Inferior parietal cortex (tissue), 1 donor: ENCODE measurements around the gene OR52H1.
A peak's percentile ranks its signal among the peaks of the same experiment; 100 is the strongest.
"Not testable (repeated sequence)": the region's sequence is repeated elsewhere in the genome, so short reads cannot be mapped to it uniquely, and the experiment has no call there.

ENCODE experiments used
- DNase-seq: peaks from one replicate; pipeline ENCODE4 v3.0.0-alpha.2; 2016; ENCODE audit errors: extremely low spot score

The OR52H1 gene

GRCh38 chr11:5548440-5548839, at the start of gene OR52H1:
Gene OR52H1, minus strand, starts transcription at chr11:5548540. Its CDS starts 3,035 bp downstream, at chr11:5545505.
- no peak for DNase-seq

- no peak for DNase-seq
Observed at GRCh38 chr11:5597953-5598352, 49.6 kb upstream of the OR52H1 start.

GRCh38 chr11:5596607-5597201, 48.4 kb upstream of the OR52H1 start, which contains the start of gene TRIM6:
Gene TRIM6, plus strand, starts transcription at chr11:5596637. Its CDS starts 261 bp downstream, at chr11:5596898.
- peak; percentile 36 for DNase-seq

- DNase-seq: no peak
Observed at GRCh38 chr11:5593146-5593545, 44.8 kb upstream of the OR52H1 start.

GRCh38 chr11:5592615-5593014, 44.3 kb upstream of the OR52H1 start:
- DNase-seq: no peak

- no peak for DNase-seq
Observed at GRCh38 chr11:5591613-5592012, 43.3 kb upstream of the OR52H1 start.

- DNase-seq: not testable (repeated sequence)
Observed at GRCh38 chr11:5589906-5590305, 41.6 kb upstream of the OR52H1 start.

- DNase-seq: not testable (repeated sequence)
Observed at GRCh38 chr11:5584458-5584857, 36.1 kb upstream of the OR52H1 start.

- DNase-seq: no peak
Observed at GRCh38 chr11:5581014-5581413, 32.7 kb upstream of the OR52H1 start.

- DNase-seq: no peak
Observed at GRCh38 chr11:5580577-5580976, 32.2 kb upstream of the OR52H1 start, which contains the start of gene OR52B6. Gene OR52B6, plus strand, starts transcription at chr11:5580877. Its CDS starts 0 bp downstream, at chr11:5580877.

GRCh38 chr11:5577101-5577500, 28.8 kb upstream of the OR52H1 start:
- DNase-seq: no peak

- DNase-seq: no peak
Observed at GRCh38 chr11:5575152-5575551, 26.8 kb upstream of the OR52H1 start.

GRCh38 chr11:5574654-5575053, 26.3 kb upstream of the OR52H1 start:
- DNase-seq: no peak

GRCh38 chr11:5564259-5565019, 16.1 kb upstream of the OR52H1 start:
- no peak for DNase-seq

GRCh38 chr11:5557751-5558150, 9.4 kb upstream of the OR52H1 start:
- DNase-seq: no peak

- no peak for DNase-seq
Observed at GRCh38 chr11:5556596-5557188, 8.4 kb upstream of the OR52H1 start.

- no peak for DNase-seq
Observed at GRCh38 chr11:5553343-5553742, 5.0 kb upstream of the OR52H1 start.

GRCh38 chr11:5550440-5551095, 2.2 kb upstream of the OR52H1 start:
- no peak for DNase-seq

- DNase-seq: no peak
Observed at GRCh38 chr11:5547982-5548381, 358 bp downstream of the OR52H1 start.

- no peak for DNase-seq
Observed at GRCh38 chr11:5546457-5546856, 1.9 kb downstream of the OR52H1 start.

- DNase-seq: no peak
Observed at GRCh38 chr11:5541427-5541826, 6.9 kb downstream of the OR52H1 start.

GRCh38 chr11:5536482-5536881, 11.9 kb downstream of the OR52H1 start:
- no peak for DNase-seq
